GM12878 (cell line): ENCODE data around the gene PCGF1. TPM values are rescaled to one million over a fixed set of nuclear protein-coding genes. Genes with fewer than 3 reads are reported as not detected.
A peak's percentile ranks its signal among the peaks of the same experiment; 100 is the strongest.

ENCODE experiments used
- CBFB ChIP-seq: IDR thresholded peaks from 2 replicates; pipeline ENCODE4 v1.6.1; 2016; ENCODE audit warnings: antibody characterized with exemption, low read depth
- CEBPB ChIP-seq, 2 experiments: fragments of 150-350 bp in 1 of 2; IDR thresholded peaks; 2 replicates each; pipeline ENCODE4 v1.6.1; 2012 to 2014; ENCODE audit warnings: low read depth in 2 of 2, low read length in 2 of 2, borderline replicate concordance in 1 of 2, inconsistent platforms in 1 of 2
- DPF2 ChIP-seq: fragments of 450-650 bp; IDR thresholded peaks from 2 replicates; pipeline ENCODE4 v1.6.1; 2017; ENCODE audit warnings: mild to moderate bottlenecking
- JUND ChIP-seq: IDR thresholded peaks from 2 replicates; pipeline ENCODE4 v1.6.1; 2012; ENCODE audit warnings: low read depth, mild to moderate bottlenecking, low read length, improper control_type of control experiment, moderate library complexity
- NBN ChIP-seq: fragments of 450-650 bp; IDR thresholded peaks from 2 replicates; pipeline ENCODE4 v1.6.1; 2016
- PAX5 ChIP-seq: IDR thresholded peaks from 2 replicates; pipeline ENCODE4 v1.6.1; 2011; ENCODE audit warnings: low read depth, low read length, borderline replicate concordance
- PML ChIP-seq: IDR thresholded peaks from 2 replicates; pipeline ENCODE4 v1.6.1; 2012; ENCODE audit warnings: low read length, inconsistent platforms
- RCOR1 ChIP-seq: conservative IDR thresholded peaks from 2 replicates; pipeline ENCODE4 v1.6.1; 2012; ENCODE audit warnings: low read depth, low read length, improper control_type of control experiment
- SRF ChIP-seq, 2 experiments: IDR thresholded peaks; 2 replicates each; pipeline ENCODE4 v1.6.1; 2011; ENCODE audit warnings: low read depth in 2 of 2, low read length in 2 of 2, mild to moderate bottlenecking in 1 of 2, moderate library complexity in 1 of 2
- SUPT20H ChIP-seq: IDR thresholded peaks from 2 replicates; pipeline ENCODE4 v1.6.1; 2011; ENCODE audit warnings: low read depth, mild to moderate bottlenecking, low read length, moderate library complexity, borderline replicate concordance; ENCODE audit not compliant: control insufficient read depth
- WRNIP1 ChIP-seq: IDR thresholded peaks from 2 replicates; pipeline ENCODE4 v1.6.1; 2011; ENCODE audit warnings: low read depth, low read length, improper control_type of control experiment, borderline replicate concordance
- ZBTB33 ChIP-seq: fragments of 450-650 bp; IDR thresholded peaks from 2 replicates; pipeline ENCODE4 v1.6.1; 2017; ENCODE audit warnings: mild to moderate bottlenecking
- ZBTB4 ChIP-seq: fragments of 450-650 bp; formaldehyde crosslinking; IDR thresholded peaks from 2 replicates; pipeline ENCODE4 v1.4.0; 2022; ENCODE audit warnings: mild to moderate bottlenecking, moderate library complexity
- ZNF274 ChIP-seq: IDR thresholded peaks from one replicate; pipeline ENCODE4 v1.8.0; 2011; ENCODE audit not compliant: insufficient read length, insufficient read depth
- polyA plus RNA-seq, 11 experiments: library from polyadenylated mRNA; depleted of rRNA in 4 of 11; unstranded in 6 of 11; stranded (reverse) in 5 of 11; fragments of >200 nt; fragmentation: Nextera tagmentation in 4 of 11; fragmentation: Illumina TruSeq in 1 of 11; extraction: Ambion mirVana in 4 of 11; extraction: Trizol in 1 of 11; gene quantifications; 1 replicate in 1 of 11; 2 replicates in 10 of 11; pipeline versions ENCODE4 v1.2.1 to v1.2.3, GENCODE V29; 2011 to 2016; ENCODE audit warnings: inconsistent platforms in 2 of 11, missing spikeins in 2 of 11, low read depth in 1 of 11
- total RNA-seq, 4 experiments: library from RNA; depleted of rRNA in 3 of 4; stranded (reverse); fragments of >200 nt in 3 of 4; fragmentation: Illumina TruSeq in 1 of 4; extraction: Trizol in 1 of 4; gene quantifications; 2 replicates each; pipeline versions ENCODE4 v1.2.1 to v1.2.3, GENCODE V29; 2013 to 2021
- TF ChIP-seq, protein P1 (sequence below): fragments of 450-650 bp; IDR thresholded peaks from 2 replicates; pipeline ENCODE4 v1.6.1; 2018; ENCODE audit warnings: mild to moderate bottlenecking, low read depth, moderate library complexity; ENCODE audit not compliant: partially characterized antibody
- TF ChIP-seq, protein P2 (sequence below): fragments of 450-650 bp; IDR thresholded peaks from 2 replicates; pipeline ENCODE4 v1.6.1; 2017; ENCODE audit warnings: mild to moderate bottlenecking, moderate library complexity

Gene PCGF1
- total and polyA plus RNA-seq, 10 of the 15 experiments (the other 5 are each of a cell fraction or from before 2014, with no cell fraction given): 23.1 to 50.8 (median 27.4) TPM

DNA sequence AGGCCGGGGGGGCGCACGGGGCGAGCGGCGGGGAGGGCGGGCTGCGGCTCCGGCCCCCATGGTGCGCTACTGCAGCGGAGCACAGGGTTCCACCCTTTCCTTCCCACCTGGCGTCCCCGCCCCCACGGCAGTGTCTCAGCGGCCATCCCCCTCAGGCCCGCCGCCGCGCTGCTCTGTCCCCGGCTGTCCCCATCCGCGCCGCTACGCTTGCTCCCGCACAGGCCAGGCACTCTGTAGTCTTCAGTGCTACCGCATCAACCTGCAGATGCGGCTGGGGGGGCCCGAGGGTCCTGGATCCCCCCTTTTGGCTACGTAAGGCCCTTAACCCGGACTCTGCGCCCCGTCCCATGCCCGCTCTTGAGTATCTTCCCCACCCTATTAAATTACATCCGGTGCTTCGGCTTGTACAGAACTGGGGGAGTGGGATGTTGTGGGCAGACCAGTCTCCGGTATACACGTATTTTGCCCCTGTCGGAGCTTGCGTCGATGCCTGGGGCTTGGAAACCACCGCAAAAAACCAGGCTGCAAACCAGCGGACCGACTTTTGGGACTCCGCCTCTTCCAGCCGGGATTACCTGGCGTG is 49.9 kb downstream of the PCGF1 start (continued):
- TF ChIP-seq, protein P1, sequence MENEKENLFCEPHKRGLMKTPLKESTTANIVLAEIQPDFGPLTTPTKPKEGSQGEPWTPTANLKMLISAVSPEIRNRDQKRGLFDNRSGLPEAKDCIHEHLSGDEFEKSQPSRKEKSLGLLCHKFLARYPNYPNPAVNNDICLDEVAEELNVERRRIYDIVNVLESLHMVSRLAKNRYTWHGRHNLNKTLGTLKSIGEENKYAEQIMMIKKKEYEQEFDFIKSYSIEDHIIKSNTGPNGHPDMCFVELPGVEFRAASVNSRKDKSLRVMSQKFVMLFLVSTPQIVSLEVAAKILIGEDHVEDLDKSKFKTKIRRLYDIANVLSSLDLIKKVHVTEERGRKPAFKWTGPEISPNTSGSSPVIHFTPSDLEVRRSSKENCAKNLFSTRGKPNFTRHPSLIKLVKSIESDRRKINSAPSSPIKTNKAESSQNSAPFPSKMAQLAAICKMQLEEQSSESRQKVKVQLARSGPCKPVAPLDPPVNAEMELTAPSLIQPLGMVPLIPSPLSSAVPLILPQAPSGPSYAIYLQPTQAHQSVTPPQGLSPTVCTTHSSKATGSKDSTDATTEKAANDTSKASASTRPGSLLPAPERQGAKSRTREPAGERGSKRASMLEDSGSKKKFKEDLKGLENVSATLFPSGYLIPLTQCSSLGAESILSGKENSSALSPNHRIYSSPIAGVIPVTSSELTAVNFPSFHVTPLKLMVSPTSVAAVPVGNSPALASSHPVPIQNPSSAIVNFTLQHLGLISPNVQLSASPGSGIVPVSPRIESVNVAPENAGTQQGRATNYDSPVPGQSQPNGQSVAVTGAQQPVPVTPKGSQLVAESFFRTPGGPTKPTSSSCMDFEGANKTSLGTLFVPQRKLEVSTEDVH: peak; percentile 56
- TF ChIP-seq DPF2 (no peak), SRF (IDR thresholded peaks at IDR 0.05; ENCODE audit: low read depth in 2 of 2, low read length in 2 of 2) (no peak), JUND (no peak), ZBTB4 (0 out of 2 replicates have a peak, but pooled peaks have one; percentile 41), PAX5 (no peak), PML (0 out of 2 replicates have a peak, but pooled peaks have one; percentile 50), CBFB (peak; percentile 52; the same call in 1 of the 2 replicates), ZNF274 (no peak), RCOR1 (no peak), SUPT20H (no peak), CEBPB (IDR thresholded peaks at IDR 0.05; ENCODE audit: borderline replicate concordance in 1 of 2, low read depth in 2 of 2, low read length in 2 of 2) (no peak), ZBTB33 (no peak), WRNIP1 (no peak), NBN (peak; percentile 82)
- TF ChIP-seq, protein P2, sequence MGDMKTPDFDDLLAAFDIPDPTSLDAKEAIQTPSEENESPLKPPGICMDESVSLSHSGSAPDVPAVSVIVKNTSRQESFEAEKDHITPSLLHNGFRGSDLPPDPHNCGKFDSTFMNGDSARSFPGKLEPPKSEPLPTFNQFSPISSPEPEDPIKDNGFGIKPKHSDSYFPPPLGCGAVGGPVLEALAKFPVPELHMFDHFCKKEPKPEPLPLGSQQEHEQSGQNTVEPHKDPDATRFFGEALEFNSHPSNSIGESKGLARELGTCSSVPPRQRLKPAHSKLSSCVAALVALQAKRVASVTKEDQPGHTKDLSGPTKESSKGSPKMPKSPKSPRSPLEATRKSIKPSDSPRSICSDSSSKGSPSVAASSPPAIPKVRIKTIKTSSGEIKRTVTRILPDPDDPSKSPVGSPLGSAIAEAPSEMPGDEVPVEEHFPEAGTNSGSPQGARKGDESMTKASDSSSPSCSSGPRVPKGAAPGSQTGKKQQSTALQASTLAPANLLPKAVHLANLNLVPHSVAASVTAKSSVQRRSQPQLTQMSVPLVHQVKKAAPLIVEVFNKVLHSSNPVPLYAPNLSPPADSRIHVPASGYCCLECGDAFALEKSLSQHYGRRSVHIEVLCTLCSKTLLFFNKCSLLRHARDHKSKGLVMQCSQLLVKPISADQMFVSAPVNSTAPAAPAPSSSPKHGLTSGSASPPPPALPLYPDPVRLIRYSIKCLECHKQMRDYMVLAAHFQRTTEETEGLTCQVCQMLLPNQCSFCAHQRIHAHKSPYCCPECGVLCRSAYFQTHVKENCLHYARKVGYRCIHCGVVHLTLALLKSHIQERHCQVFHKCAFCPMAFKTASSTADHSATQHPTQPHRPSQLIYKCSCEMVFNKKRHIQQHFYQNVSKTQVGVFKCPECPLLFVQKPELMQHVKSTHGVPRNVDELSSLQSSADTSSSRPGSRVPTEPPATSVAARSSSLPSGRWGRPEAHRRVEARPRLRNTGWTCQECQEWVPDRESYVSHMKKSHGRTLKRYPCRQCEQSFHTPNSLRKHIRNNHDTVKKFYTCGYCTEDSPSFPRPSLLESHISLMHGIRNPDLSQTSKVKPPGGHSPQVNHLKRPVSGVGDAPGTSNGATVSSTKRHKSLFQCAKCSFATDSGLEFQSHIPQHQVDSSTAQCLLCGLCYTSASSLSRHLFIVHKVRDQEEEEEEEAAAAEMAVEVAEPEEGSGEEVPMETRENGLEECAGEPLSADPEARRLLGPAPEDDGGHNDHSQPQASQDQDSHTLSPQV: no peak
